Peyer's patch (tissue), 4 donors: ENCODE data around the gene MED31.
"Not testable (repeated sequence)": the region's sequence is repeated elsewhere in the genome, so short reads cannot be mapped to it uniquely, and the experiment has no call there.

Experiments
- CTCF ChIP-seq, 6 experiments: fragments of 450-650 bp in 4 of 6; fragments of 200-600 bp in 2 of 6; sonication (generic) in 1 of 6; IDR thresholded peaks; one replicate each; pipeline ENCODE4 v1.5.1; 2017 to 2019; ENCODE audit warnings: antibody characterized with exemption in 6 of 6, mild to moderate bottlenecking in 3 of 6, moderate library complexity in 1 of 6
- POLR2A ChIP-seq, 2 donors: fragments of 450-650 bp; IDR thresholded peaks; one replicate each; pipeline ENCODE4 v1.5.1; 2017; ENCODE audit warnings: antibody characterized with exemption in 2 of 2, mild to moderate bottlenecking in 2 of 2, moderate library complexity in 2 of 2

- TF ChIP-seq CTCF, POLR2A (IDR thresholded peaks at IDR 0.05): not testable (repeated sequence)
Measured at GRCh38 chr17:6658411-6658810, 7.0 kb upstream of the MED31 start.
